Effector CD4-positive, alpha-beta T cell (primary cell): ENCODE results near the gene TRPM1.

Source experiments
- DNase-seq: peaks from one replicate; pipeline ENCODE4 v3.0.0-alpha.2; 2020

TRPM1 gene

DNA sequence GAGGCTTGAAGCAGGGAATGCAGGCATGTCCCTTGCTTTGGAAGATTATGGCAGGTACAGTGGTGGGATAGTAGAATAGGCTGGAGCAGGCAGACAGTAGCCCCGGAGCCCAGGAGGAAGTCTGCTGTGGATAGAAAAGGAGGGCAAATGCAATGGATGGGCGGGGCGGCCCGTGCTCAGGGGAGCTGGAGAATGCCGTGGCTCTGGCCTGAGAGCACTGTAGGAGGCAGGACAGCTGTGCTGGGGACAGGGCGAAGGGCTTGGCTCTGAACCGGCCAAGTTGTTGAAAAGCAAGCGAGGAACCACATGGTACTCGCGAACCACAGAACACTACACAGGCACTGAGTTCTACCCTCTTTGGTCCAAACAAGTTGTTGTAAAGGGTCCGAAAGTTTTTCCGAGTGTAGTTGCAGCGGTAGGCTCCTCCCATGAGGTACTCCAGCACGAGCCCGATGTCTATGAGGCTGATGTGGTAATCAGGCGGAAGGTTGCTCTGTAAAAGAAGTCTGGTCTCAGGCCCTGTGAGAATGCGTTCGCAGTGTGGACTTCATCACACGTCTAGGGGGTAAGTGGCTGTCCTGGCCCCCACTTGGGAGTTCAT lies 54.7 kb downstream of the TRPM1 start:
- DNase-seq, result no peak

DNA sequence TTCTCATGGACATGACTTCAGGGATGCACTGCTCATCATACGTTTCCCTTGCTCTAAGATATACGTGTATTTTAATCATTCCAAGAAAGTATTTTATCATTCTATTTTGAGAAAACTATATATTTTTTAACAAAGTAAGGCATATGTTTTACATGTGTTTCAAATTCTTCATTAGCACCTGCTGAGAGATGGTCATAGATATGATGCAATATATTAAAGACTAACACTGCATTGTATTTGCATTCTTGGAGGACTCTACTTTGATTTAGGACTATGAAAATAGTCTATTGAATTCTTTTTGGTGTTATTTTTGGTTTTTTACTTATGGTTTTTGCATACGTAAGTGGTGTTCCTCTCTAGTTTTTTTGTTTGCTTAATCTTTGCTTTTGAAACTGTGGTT lies 55.9 kb downstream of the TRPM1 start:
- DNase-seq, result no peak

DNA sequence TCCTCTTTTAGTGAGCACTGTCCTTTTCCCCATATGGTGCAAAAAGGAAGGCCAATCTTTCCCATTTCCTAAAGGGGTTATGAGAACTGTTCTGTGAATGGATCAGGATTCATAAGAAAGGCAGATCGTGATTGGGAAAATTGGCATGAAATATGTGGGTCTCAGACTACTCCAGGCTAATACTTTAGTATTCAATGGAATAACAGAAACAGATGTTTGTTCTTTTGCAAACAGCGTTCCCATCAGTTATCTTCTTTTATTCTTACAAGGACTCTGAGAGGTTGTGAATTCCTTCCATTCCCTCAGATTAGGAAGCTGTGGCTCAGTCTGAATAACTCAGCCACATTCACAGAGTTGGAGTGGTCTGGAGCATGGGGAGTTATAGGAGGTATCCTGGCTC lies 58.8 kb downstream of the TRPM1 start:
- no peak for DNase-seq

DNA sequence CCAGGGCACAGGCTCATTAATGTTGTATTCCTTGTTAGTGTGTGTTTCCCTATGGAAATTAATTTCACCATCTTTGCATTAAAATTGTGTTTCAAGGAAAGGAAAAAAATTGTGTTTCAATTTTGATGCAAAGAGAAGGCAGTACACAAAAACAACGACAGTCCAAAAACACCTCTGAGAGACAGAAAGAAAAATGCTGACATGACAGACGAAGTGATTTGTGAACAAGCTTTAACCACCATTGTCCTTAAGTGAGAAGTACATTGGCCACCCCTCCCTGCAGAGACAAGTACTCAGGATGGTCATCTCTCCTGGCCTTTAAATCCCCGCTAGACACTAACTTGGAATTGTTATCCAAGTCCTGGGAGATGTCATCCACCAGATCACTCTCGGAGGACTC lies 59.9 kb downstream of the TRPM1 start:
- no peak for DNase-seq

DNA sequence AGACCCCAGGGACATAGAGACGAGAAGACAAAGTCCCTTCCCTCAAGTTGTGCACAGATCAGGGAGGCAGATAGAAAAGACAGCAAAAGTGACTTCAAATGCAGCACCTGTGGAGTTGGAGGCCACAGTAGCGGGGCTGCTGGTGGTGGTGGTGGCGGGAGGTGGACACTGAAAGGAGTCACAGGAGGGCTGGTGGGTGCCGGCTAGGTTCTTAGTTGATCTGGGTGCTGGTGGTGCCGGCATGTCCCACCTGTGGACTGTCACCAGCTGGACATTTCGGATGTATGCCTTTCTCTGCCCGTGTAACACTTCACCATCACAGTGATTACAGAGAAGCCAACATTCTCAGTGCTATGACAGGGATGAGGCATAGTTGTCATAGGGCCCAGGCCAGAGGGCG lies 60.9 kb downstream of the TRPM1 start:
- DNase-seq, result no peak

DNA sequence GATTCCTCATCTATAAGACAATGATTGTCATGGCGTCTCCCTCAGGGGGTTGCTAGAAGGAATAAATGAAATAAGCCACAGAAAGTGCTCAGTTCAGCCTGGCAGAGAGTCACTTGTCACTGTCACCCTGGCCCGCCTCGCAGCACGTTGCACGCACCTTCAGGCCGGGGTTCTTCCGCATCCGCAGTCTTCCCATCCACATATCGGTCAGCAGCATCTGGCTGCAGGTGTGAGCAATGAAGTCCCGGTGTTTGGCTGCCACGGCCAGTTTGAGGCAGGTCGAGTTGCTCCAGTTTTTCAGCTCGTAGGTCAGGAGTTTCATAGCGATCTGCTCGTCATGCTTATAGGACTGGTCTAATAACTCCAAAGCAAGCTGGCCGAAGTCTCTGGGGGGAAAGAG lies 61.6 kb downstream of the TRPM1 start:
- no peak for DNase-seq

DNA sequence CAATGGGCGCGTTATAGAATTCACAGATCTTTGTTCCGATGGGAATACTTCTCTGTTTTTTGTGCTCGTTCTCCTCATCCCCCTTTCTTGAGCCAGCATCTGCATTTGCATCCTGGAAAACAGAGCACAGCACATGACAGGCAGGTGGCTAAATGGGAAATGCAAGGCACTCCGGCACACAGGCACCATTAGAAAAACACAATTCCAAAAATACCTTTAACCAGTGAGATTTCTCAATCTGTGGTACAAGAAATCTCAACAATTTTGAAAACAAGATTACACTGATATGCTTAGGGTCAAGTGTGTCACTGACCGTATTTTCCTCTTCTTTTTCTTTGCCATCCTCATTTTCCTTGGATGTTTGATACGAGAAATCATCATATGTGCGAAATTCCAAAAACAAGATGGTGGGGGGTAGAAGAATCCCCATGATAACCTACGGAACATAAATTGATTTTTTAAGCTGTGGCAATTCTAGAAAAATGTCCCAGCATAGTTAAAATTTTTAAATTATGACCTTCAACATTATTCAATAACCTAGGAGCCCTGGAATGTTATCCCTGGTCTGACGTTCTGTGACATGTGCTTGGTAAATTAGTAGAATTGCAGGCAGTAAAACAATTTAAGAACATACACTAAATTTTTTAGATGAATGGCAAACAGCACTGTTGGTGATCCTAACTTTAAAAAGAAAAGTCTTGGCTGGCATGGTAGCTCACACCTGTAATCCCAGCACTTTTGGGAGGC lies 63.6 kb downstream of the TRPM1 start:
- no peak for DNase-seq

DNA sequence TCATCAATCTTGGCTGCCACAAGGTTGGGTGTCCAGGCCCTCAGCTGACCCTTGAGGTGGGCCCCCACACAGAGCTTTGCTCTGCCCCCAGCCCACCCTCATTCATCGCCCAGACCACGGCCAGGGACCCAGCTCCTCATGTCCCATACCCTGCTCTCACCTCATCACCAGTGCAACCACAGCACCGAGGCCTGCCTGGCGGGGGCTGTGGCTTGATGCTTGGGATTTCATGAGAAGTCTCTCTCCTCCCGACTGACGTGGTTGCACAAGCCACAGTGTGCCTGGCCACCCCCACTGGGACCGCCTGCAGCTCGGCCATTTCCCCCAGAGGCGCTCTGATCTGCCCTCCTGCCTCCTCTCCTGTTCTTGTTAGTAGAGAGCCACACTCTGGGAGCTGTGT lies 64.7 kb downstream of the TRPM1 start:
- no peak for DNase-seq

DNA sequence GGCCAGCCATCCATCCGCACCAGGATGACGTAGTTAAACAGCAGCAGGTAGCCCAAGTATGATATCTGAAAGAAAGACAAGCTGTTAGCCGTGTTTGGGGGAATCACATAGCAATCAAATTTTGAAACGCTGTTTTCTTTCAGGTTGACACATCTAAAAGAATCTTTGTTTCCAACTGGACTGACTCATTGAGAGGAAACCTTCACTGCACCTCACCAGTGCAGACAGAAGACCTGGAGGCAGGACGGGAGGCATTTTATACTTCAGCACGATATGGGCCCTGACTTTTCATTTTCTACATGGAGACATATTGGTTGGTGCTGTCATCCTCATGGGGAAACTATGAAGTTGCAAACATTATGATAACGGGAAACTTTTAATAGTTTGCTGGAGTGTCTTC lies 65.9 kb downstream of the TRPM1 start:
- DNase-seq, result no peak

DNA sequence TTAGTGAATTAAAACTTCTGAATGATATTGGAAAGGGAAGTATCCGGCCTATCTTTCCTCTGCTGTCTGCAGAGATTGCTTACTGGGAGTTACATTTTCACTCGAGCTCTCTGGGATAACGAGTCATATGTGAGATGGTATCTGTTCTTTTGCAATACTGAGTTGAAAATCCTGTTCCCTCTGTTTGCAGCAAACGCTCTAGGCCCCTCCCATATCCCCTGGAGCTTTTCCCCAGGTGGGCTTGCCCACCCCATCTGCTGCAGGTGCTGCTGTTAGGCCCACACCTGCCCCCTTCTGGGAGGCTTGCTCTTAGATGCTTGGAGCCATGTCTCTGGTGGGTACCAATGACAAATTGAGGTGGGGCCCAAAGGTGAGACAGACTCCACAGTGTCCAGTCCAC lies 67.4 kb downstream of the TRPM1 start:
- DNase-seq, result no peak

DNA sequence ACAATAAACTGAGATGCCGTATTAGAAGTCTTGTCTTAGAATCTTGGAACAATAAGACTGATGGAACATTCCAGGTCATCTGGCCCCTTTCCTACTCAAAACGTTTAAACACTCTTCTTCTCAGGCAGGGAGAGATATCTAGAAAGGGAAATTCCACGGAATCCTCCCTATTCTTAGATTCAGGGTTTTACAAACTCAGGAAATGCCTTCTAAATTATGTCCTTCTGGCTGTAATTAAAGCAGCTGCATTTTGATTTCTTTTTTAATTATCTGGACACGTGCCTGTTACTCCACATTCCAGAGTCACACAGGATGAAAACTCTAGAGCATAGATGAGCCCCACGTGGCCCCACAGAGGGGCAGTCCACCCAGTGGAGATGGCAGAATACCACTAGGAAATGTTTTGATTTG lies 68.6 kb downstream of the TRPM1 start:
- DNase-seq, result no peak

DNA sequence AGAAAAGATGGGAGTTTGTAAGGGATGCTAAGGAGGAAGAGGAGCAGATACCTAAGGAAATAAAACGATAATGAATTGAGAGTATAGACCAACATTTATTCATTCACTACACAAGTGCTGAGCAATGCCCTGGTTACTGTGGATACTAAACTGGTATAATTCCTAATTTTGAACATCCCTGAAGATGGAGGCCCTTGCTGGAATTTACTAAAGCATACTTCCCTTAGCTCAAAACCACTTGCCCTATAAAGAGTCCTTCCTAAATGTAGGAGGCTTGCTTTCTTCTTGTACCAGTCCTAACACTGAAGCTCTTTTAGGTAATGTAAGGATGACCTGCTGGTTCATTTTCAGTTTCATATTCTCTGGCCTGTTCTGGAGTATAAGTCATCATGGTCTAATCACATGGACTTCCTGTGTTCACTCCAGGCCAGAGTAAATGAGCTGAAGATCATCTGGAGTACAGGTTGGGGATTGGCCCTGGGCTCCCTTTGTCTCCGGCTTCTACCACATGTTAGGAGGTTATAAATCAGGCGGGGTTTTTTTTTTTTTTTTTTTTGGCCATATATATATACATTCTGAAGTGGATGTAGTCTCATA lies 70.0 kb downstream of the TRPM1 start:
- no peak for DNase-seq

DNA sequence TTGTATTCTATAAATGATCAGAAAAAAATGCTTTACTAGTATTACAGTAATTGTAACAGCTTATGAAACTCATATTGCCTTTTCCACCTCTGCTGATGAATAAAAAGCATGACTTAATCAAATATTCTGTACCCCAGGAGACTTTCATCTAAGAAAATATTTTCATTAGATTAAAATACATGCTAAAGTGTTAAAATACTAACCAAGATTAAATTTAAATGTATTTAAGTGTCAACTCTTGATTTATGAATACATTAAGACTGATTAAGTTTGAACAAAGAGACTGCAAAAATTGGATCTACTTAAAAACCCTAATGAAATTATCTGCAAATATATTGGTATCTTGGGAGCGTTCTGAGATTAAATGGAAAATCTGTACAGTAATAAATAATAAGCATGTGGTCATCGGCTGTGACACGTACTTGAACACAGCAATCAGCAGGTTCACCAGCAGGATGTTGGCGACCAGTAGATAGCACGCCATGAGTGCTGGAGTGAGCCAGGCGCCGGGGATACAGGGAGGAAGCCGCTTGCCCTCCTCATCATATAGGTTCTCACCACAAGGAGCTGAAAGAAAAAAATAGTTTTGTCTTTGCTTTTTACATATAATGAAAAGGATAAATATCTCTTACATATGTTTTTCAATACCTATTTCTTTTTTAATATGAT lies 73.5 kb downstream of the TRPM1 start:
- no peak for DNase-seq

DNA sequence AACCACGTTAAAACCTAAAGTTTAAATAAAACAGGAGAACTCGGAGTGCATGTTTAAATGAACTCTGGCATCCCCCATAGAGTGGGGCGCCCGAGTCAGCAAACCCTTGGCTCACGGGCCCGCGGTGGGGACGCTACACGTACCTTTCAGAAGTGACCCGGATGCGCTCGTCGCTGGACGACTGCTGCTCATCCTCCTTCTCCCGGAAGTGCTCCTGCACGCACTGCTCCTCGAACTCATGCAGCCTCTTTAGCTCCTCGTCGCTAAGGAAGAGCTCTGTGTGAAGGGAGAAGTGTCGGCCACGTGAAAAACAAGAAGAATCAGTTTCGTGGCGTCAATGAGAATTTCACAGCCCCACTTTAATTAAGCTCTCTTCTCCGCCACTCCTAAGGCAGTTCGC lies 75.5 kb downstream of the TRPM1 start:
- DNase-seq, result no peak

DNA sequence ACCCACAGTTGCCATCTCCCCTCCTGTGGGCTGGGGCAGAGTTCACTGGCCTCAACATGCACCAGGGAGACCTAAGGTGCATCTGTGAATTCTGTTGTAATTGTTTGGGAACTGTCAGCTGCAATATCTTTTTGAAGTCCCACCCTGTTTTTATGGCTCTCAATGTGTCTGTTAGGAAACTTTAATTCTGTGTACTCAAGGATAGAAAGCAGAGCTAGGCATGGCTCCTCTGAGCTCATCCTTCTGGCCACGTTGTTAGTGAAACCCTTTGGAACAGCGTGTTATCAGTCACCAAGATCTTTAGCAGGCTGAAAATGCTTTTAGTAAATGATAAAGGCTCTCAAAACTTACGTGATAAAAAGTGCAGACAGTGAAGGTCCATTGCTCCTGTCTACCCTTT lies 76.5 kb downstream of the TRPM1 start:
- DNase-seq, result no peak

DNA sequence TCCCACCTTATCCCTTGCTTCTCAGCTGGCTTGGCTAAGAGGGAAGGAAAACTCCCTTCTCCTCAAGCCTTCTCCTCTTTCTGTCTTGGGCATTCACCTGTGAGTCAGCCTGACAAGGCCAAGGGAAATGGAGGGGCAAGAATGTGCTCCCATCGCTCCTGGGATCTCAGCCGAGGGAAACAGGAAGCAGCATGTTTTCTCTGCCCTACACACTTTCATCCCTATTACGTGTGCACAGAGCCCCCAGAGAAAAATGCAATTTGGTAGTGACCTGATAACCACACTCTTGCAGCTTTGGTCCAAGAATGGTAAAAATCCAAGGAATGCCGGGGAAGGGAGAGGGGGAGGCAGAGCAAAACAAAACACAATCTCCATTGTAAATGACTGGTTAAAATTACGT lies 77.2 kb downstream of the TRPM1 start:
- DNase-seq, result no peak

DNA sequence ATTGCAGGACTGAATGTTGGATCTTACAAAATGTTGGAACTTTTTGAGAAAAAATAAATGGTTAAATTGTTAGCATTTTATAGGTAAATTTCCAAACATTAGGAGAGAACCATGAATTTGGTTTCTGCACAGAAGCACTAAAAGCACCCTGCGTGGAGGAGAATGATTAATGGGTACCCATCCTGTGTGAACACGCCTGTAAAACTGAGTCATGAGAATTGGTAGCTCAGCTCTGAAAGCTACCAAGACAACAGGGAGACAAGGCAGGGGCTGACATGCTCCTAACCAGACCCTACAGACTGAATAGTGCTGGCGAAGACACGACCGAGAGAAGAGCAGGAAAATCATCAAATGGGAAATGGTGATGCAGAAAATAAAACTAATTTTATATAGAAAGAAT lies 77.7 kb downstream of the TRPM1 start:
- DNase-seq, result no peak

DNA sequence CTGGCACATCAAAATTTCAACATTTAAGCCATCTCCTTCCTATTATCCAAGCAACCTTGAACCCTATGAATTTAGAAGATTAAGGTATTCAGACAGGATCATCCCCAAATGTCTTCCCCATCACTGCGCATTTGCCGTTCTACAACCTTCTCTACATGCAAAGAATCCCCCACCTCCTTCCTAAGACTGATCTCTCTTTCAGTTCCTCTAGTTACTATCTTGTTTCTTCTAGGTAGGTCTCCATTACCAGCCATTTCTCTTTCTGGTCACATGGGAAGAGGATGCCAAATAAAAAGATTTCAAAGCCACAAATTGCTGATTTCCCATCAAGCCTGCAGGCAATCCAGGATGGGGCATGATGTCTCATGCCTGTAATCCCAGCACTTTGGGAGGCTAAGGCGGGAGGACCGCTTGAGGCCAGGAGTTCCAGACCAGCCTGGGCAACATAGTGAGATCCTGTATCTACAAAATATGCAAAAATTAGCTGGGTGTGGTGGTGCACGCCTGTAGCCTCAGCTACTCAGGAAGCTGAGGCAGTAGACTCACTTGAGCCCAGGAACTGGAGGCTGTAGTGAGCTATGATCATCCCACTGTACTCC lies 80.4 kb downstream of the TRPM1 start:
- no peak for DNase-seq

DNA sequence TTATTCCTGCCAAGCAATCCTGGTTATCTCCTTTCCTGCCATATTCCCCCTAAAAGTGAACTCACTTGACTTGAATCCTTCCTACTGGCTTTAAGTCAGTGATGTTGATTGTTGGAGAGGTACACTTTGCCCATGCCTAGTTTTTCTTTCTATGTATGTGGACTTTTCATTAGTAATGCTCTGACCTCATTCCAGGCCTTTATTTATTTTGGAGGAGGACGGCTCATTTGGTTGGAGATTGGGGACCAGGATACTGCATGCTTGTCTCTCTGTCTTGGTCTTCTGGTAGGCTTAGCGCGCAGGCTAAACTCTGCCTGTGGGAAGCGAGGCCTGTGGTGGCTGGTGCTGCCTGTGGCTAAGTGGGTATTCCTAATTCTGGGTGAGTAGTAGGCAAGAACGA lies 81.0 kb downstream of the TRPM1 start:
- no peak for DNase-seq

DNA sequence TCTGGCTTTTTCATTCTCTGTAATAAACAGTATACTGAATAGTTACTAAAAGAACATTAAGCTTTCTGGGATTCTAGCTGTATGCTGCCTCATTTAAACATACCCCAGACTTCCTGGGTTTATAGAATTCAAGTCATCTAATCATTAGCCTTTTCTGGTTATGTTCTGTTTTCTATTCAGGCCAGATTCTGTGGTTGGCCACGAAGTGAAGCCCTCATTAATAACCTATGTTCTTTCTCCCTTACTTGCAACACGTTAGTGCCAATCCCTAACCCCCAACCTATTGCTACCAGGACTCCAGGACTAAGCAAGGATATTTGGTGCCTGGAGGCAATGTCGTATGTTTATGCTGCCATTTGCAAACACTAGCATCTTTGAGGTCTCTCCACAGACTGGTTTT lies 81.5 kb downstream of the TRPM1 start:
- no peak for DNase-seq

DNA sequence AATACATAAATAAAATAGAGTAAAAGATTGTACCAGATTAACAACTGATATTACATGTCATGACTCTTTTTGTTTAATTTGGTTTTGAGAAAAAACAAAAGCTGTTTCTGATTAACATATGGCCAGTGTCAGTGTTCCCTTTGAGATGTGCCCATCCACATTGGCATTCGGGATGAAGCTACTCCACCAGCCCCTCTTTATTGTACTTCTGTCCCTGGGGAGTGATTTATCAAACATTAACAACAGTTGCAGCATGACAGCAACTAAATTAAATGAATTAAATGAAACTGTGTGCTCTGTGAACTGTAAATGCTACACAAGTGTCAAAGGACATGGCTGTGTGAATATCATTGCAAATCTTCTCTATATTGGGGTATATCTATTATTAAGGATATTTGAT lies 84.2 kb downstream of the TRPM1 start:
- DNase-seq, result no peak

DNA sequence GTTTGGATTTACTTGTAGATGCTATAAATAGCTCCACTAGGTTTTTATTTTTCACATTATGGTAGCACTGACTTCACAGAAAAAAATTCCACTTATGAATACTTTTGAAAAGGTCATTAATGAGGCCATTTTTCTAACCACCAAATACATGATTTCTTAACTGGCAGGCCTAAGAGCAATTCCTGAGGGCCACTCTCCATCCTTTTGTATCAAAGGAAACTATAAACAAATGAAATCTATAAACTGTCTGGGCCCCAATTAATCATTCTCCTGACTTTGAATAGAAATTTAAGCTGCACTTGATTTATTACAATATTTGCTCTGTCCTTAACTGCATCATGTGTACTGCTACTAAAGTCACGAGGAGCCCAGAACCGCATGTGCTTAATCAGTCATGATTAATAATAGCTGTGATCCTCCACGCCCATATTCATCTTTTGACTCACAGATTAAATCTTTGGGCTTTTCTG lies 85.0 kb downstream of the TRPM1 start:
- no peak for DNase-seq

DNA sequence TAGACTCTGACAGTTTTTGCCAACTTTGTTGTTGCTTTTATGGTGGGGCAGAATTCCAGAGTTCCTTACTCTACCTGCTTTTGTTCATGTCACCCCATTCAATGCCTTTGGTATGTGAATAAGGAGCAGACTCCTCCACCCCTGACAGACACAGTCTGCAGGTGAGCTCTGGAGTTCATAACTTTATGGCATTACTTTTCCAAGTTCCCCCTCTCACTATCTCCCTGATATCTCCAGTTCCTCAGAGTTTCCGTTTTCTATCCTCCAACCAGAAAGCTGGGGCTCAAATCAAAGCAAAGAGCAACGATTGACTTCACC lies 87.0 kb downstream of the TRPM1 start:
- no peak for DNase-seq
